Measurements from ENCODE around the gene GPC3.

- TF ChIP-seq POLR2AphosphoS5 (IDR thresholded peaks at IDR 0.05; ENCODE audit: low read depth, low read length) (no peak), POLR2A (IDR thresholded peaks at IDR 0.05; ENCODE audit: low read depth, low read length) (no peak), TAF1 (IDR thresholded peaks at IDR 0.05; ENCODE audit: borderline replicate concordance, low read depth, low read length) (no peak)
Measured at GRCh38 chrX:133549295-133549933, 436.0 kb downstream of the GPC3 start.
